ENCODE measurements around the gene GALNT8. TPM values are rescaled to one million over a fixed set of nuclear protein-coding genes. Genes with fewer than 3 reads are reported as not detected.

Gene GALNT8
- total RNA-seq, 2 donors from 2014 or later: 2.8 to 11.2 TPM

- Histone ChIP-seq H3K9me3 (ENCODE audit: control insufficient read depth, low read length) (no peaks in the 10 kb centered on the region), H3K27me3 (ENCODE audit: control insufficient read depth, insufficient read depth, low read length, poor library complexity, severe bottlenecking) (peaks cover 70% of the 10 kb centered on the region), H3K4me1 (ENCODE audit: control insufficient read depth, insufficient read depth, low read length) (no peaks in the 10 kb centered on the region), H3K36me3 (ENCODE audit: control insufficient read depth, insufficient read depth, low read length) (no peaks in the 10 kb centered on the region), H3K27ac (ENCODE audit: low read depth, low read length) (no peak overlapping the region), H3K4me3 (ENCODE audit: low read length) (peak overlapping the region; percentile 76), H3K9ac (ENCODE audit: extremely low read depth, low read length, poor library complexity, severe bottlenecking) (peak overlapping the region; percentile 49)
- peaks cover 3% of the 10 kb centered on the region for H3K4me1 Mint-ChIP-seq
- no peak for TF ChIP-seq CTCF (conservative IDR thresholded peaks at IDR 0.05)
- no peak overlapping the region for H3K27ac Mint-ChIP-seq
- 1 to 3% methylated on average over 19 to 80 of the region's 80 CpGs for WGBS, 2 experiments (ENCODE audit: insufficient coverage in 1 of 2, insufficient read length in 1 of 2)
- H3K4me3 Mint-ChIP-seq: peak overlapping the region; percentile 59
- peaks cover 77% of the 10 kb centered on the region for H3K27me3 Mint-ChIP-seq (ENCODE audit: insufficient read depth)
- peaks cover 7% of the 10 kb centered on the region for H3K36me3 Mint-ChIP-seq (ENCODE audit: low read depth)
- DNase-seq: peak; percentile 86
- H3K9me3 Mint-ChIP-seq: no peaks in the 10 kb centered on the region
These were observed 89.4 kb downstream of the GALNT8 start for GRCh38 chr12:4809449-4810218.

DNA sequence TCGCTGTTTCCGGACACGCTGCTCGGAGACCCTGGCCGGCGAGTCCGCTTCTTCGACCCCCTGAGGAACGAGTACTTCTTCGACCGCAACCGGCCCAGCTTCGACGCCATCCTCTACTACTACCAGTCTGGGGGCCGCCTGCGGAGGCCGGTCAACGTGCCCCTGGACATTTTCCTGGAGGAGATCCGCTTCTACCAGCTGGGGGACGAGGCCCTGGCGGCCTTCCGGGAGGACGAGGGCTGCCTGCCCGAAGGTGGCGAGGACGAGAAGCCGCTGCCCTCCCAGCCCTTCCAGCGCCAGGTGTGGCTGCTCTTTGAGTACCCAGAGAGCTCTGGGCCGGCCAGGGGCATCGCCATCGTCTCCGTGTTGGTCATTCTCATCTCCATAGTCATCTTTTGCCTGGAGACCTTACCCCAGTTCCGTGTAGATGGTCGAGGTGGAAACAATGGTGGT is 90.0 kb downstream of the GALNT8 start:
- Mint-ChIP-seq H3K27me3 (ENCODE audit: insufficient read depth) (peaks cover 77% of the 10 kb centered on the region), H3K36me3 (ENCODE audit: low read depth) (peaks cover 7% of the 10 kb centered on the region), H3K4me1 (peaks cover 3% of the 10 kb centered on the region), H3K9me3 (no peaks in the 10 kb centered on the region), H3K4me3 (peak overlapping the region; percentile 59), H3K27ac (no peak overlapping the region)
- TF ChIP-seq CTCF (conservative IDR thresholded peaks at IDR 0.05): no peak
- H3K4me3 ChIP-seq (ENCODE audit: low read length): peak overlapping the region; percentile 76
- no peak overlapping the region for H3K27ac ChIP-seq (ENCODE audit: low read depth, low read length)
- H3K27me3 ChIP-seq (ENCODE audit: control insufficient read depth, insufficient read depth, low read length, poor library complexity, severe bottlenecking): peaks cover 75% of the 10 kb centered on the region
- 41 to 72% methylated on average over 16 to 34 of the region's 34 CpGs for WGBS, 2 experiments (ENCODE audit: insufficient coverage in 1 of 2, insufficient read length in 1 of 2)
- DNase-seq: no peak
- H3K36me3 ChIP-seq (ENCODE audit: control insufficient read depth, insufficient read depth, low read length): no peaks in the 10 kb centered on the region
- no peaks in the 10 kb centered on the region for H3K4me1 ChIP-seq (ENCODE audit: control insufficient read depth, insufficient read depth, low read length)
- no peaks in the 10 kb centered on the region for H3K9me3 ChIP-seq (ENCODE audit: control insufficient read depth, low read length)
- no peak overlapping the region for H3K9ac ChIP-seq (ENCODE audit: extremely low read depth, low read length, poor library complexity, severe bottlenecking)

GRCh38 chr12:4812624-4813327 is 92.6 kb downstream of the GALNT8 start:
- Mint-ChIP-seq H3K36me3 (ENCODE audit: low read depth) (peaks cover 7% of the 10 kb centered on the region), H3K27me3 (ENCODE audit: insufficient read depth) (peaks cover 59% of the 10 kb centered on the region), H3K9me3 (no peaks in the 10 kb centered on the region), H3K4me3 (no peak overlapping the region), H3K4me1 (peaks cover 3% of the 10 kb centered on the region), H3K27ac (no peak overlapping the region)
- DNase-seq: no peak
- Histone ChIP-seq H3K9ac (ENCODE audit: extremely low read depth, low read length, poor library complexity, severe bottlenecking) (no peak overlapping the region), H3K27me3 (ENCODE audit: control insufficient read depth, insufficient read depth, low read length, poor library complexity, severe bottlenecking) (peaks cover 57% of the 10 kb centered on the region), H3K9me3 (ENCODE audit: control insufficient read depth, low read length) (no peaks in the 10 kb centered on the region), H3K4me1 (ENCODE audit: control insufficient read depth, insufficient read depth, low read length) (no peaks in the 10 kb centered on the region), H3K36me3 (ENCODE audit: control insufficient read depth, insufficient read depth, low read length) (no peaks in the 10 kb centered on the region), H3K4me3 (ENCODE audit: low read length) (no peak overlapping the region), H3K27ac (ENCODE audit: low read depth, low read length) (no peak overlapping the region)
- no peak for TF ChIP-seq CTCF (conservative IDR thresholded peaks at IDR 0.05)
- WGBS, 2 experiments (ENCODE audit: insufficient coverage in 1 of 2, insufficient read length in 1 of 2): 94% methylated on average over 4 of the region's 4 CpGs; no CpG with 5 or more reads in 1 of the 2 experiments
